ENCODE results near the gene DBF4B. TPM values are rescaled to one million over a fixed set of nuclear protein-coding genes. Genes with fewer than 3 reads are reported as not detected.

Gene DBF4B
- total RNA-seq, 1 experiment from 2014 or later, result 26.1 TPM

- H3K27me3 ChIP-seq (ENCODE audit: insufficient read depth, low read length), result no peaks in the 10 kb centered on the region
- ChIA-PET RAD21 (ENCODE audit: low non-redundant PET in 1 of 2, low total read pairs in 2 of 2, uncharacterized antibody in 2 of 2, unreplicated experiment in 2 of 2) (no interaction called here), CTCF (no interaction called here), POLR2A (no interaction called here)
- no peaks in the 10 kb centered on the region for H3K9me3 ChIP-seq (ENCODE audit: control insufficient read depth in 1 of 2, insufficient read depth in 1 of 2, low read depth in 1 of 2, low read length in 2 of 2)
- H3K4me3 ChIP-seq (replicated peaks in 1 of 2; ENCODE audit: low read depth in 1 of 2, low read length in 2 of 2), result no peak overlapping the region
- no peak overlapping the region for H3K9ac ChIP-seq (ENCODE audit: low read length)
- no peaks in the 10 kb centered on the region for H3K9me2 ChIP-seq (ENCODE audit: insufficient read depth)
- no peak overlapping the region for H3K4me2 ChIP-seq (ENCODE audit: low read length)
- H3K4me1 ChIP-seq (ENCODE audit: control insufficient read depth in 1 of 2, insufficient read depth in 2 of 2, low read length in 2 of 2), result no peaks in the 10 kb centered on the region
- no peak overlapping the region for H2AFZ ChIP-seq (ENCODE audit: low read depth, low read length, poor library complexity, severe bottlenecking)
- DNase-seq (ENCODE audit: low read depth, low spot score) (no peak), ATAC-seq (no peak)
- H3K79me2 ChIP-seq (ENCODE audit: insufficient read depth, low read length), result no peaks in the 10 kb centered on the region
- no peaks in the 10 kb centered on the region for H4K20me1 ChIP-seq (ENCODE audit: insufficient read depth)
- H3K36me3 ChIP-seq (ENCODE audit: control insufficient read depth in 1 of 2, insufficient read depth in 2 of 2, low read length in 2 of 2), result peaks cover 0 to 4% of the 10 kb centered on the region in 2 experiments; a peak in 2 of 4 replicates
- H3K27ac ChIP-seq (ENCODE audit: low read depth, low read length), result no peak overlapping the region
- no TSS peak for BruUV-seq (replicated peaks)
- TF ChIP-seq CEBPB (IDR thresholded peaks at IDR 0.05; ENCODE audit: low read depth) (no peak), ATF3 (IDR thresholded peaks at IDR 0.05) (no peak), MAX (IDR thresholded peaks at IDR 0.05) (no peak), EZH2 (IDR thresholded peaks at IDR 0.05) (no peak), ELF1 (IDR thresholded peaks at IDR 0.05; ENCODE audit: borderline replicate concordance, low read depth) (no peak), JUND (IDR thresholded peaks at IDR 0.05) (no peak), ZBTB33 (IDR thresholded peaks at IDR 0.05; ENCODE audit: extremely low read depth, insufficient replicate concordance, low read length) (no peak), CTCF (IDR thresholded peaks at IDR 0.05 in 2 of 3, conservative IDR thresholded peaks at IDR 0.05 in 1 of 3; ENCODE audit: borderline replicate concordance in 1 of 3, insufficient read depth in 1 of 3, low read depth in 2 of 3, low read length in 2 of 3) (no peak), CBX3 (IDR thresholded peaks at IDR 0.05; ENCODE audit: low read depth) (no peak)
- intact Hi-C loops (cut with micrococcal nuclease), result no loop called here
These were observed 41.5 kb downstream of the DBF4B start for GRCh38 chr17:44749980-44750318.
